Measurements from ENCODE around the gene ISM2. TPM values are rescaled to one million over a fixed set of nuclear protein-coding genes. Genes with fewer than 3 reads are reported as not detected.

Gene ISM2
- total and polyA plus RNA-seq, 2 of the 13 experiments (the other 11 are each of a cell fraction or from before 2014, with no cell fraction given), result 1.8 to 40.7 TPM

GRCh38 chr14:77498984-77499527 is 440 bp upstream of the ISM2 start (continued):
- TF ChIP-seq ZFP1 (CRISPR knock-in tag; IDR thresholded peaks at IDR 0.05) (no peak), IKZF5 (CRISPR knock-in tag; IDR thresholded peaks at IDR 0.05) (no peak), GATAD2A (CRISPR knock-in tag; IDR thresholded peaks at IDR 0.05) (no peak), MNT (IDR thresholded peaks at IDR 0.05) (no peak), RBFOX2 (IDR thresholded peaks at IDR 0.05; ENCODE audit: low read depth, low read length) (peak; percentile 57), KDM5A (IDR thresholded peaks at IDR 0.05; ENCODE audit: borderline replicate concordance, low read length) (no peak), ZNF703 (CRISPR knock-in tag; IDR thresholded peaks at IDR 0.05; ENCODE audit: borderline replicate concordance) (0 out of 2 replicates have a peak, but pooled peaks have one; percentile 5), TFDP1 (CRISPR knock-in tag; IDR thresholded peaks at IDR 0.05; ENCODE audit: borderline replicate concordance) (peak; percentile 11; the same call in 1 of the 2 replicates), REL (CRISPR knock-in tag; conservative IDR thresholded peaks at IDR 0.05) (no peak), MEIS2 (CRISPR knock-in tag; IDR thresholded peaks at IDR 0.05) (no peak), ZNF605 (CRISPR knock-in tag; IDR thresholded peaks at IDR 0.05) (no peak), TEAD3 (CRISPR knock-in tag; optimal IDR thresholded peaks at IDR 0.05; ENCODE audit: borderline replicate concordance) (peak; percentile 2), HDAC1 (CRISPR knock-in tag; IDR thresholded peaks at IDR 0.05) (peak; percentile 6; the same call in 1 of the 2 replicates), SNAPC2 (CRISPR knock-in tag; IDR thresholded peaks at IDR 0.05) (no peak), POLR2AphosphoS5 (IDR thresholded peaks at IDR 0.05; ENCODE audit: low read depth, low read length) (no peak; the same call in none of the 2 replicates), ATF5 (CRISPR knock-in tag; IDR thresholded peaks at IDR 0.05; ENCODE audit: low read depth) (peak; percentile 30; the same call in 1 of the 2 replicates), KAT8 (CRISPR knock-in tag; IDR thresholded peaks at IDR 0.05) (no peak), SIN3A (IDR thresholded peaks at IDR 0.05; ENCODE audit: borderline replicate concordance, low read depth, low read length) (peak; percentile 23; the same call in 1 of the 2 replicates), ATM (IDR thresholded peaks at IDR 0.05; ENCODE audit: borderline replicate concordance) (no peak), REST (IDR thresholded peaks at IDR 0.05; ENCODE audit: borderline replicate concordance in 1 of 2, low read depth in 1 of 2, low read length in 2 of 2) (no peak), ZNF788 (CRISPR knock-in tag; IDR thresholded peaks at IDR 0.05; ENCODE audit: borderline replicate concordance) (no peak), SYNCRIP (IDR thresholded peaks at IDR 0.05; ENCODE audit: insufficient read depth, low read depth, low read length) (no peak), ZSCAN20 (CRISPR knock-in tag; IDR thresholded peaks at IDR 0.05; ENCODE audit: borderline replicate concordance) (no peak)

Measured in HepG2 (cell line).